ENCODE measurements around the gene SELENOP.

SELENOP gene

DNA sequence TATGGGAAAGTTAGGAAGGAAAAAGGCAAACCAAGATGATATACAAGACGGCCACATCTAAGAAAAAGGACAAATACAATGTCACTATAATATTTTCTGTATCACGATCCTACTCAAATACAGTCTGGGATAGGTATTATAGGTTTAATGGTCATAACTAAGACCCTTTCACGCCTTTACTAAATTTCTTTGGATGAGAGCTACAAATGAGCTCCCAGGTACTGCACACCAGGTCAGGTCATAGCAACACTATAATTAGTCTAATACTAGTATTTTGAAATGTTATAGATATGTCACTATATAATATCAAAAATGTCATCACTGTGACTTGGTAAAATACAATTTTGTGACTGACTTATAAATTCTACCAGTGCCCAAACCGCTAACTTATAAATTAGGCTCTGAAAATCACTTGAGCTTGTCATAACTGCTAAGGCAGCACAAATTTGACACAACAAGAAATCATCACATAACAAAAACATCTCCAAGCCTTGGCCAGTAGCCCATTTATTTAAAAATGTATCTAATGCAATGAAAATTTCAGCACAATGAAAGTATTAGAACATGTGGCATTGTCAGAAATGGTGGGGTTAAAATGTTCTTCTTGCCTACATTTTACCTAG, 6.9 kb downstream of the SELENOP start:
- no peak overlapping the region for H3K4me3 ChIP-seq (ENCODE audit: low read depth, low read length)
- no peak for DNase-seq (ENCODE audit: low read depth)
- TF ChIP-seq CTCF (IDR thresholded peaks at IDR 0.05; ENCODE audit: control insufficient read depth, extremely low read depth, insufficient read depth) = no peak

GRCh38 chr5:42801516-42802166, 10.1 kb downstream of the SELENOP start:
- DNase-seq (ENCODE audit: low read depth) = no peak
- no peak for TF ChIP-seq CTCF (IDR thresholded peaks at IDR 0.05; ENCODE audit: control insufficient read depth, extremely low read depth, insufficient read depth)
- H3K4me3 ChIP-seq (ENCODE audit: low read depth, low read length) = no peak overlapping the region

GRCh38 chr5:42800748-42801330, 10.9 kb downstream of the SELENOP start:
- DNase-seq (ENCODE audit: low read depth) = no peak
- H3K4me3 ChIP-seq (ENCODE audit: low read depth, low read length) = no peak overlapping the region
- no peak for TF ChIP-seq CTCF (IDR thresholded peaks at IDR 0.05; ENCODE audit: control insufficient read depth, extremely low read depth, insufficient read depth)

- no peak for TF ChIP-seq CTCF (IDR thresholded peaks at IDR 0.05; ENCODE audit: control insufficient read depth, extremely low read depth, insufficient read depth)
- DNase-seq (ENCODE audit: low read depth) = no peak
- H3K4me3 ChIP-seq (ENCODE audit: low read depth, low read length) = no peak overlapping the region
Observed at GRCh38 chr5:42799668-42800114, 12.0 kb downstream of the SELENOP start.

GRCh38 chr5:42799241-42799608, 12.5 kb downstream of the SELENOP start:
- H3K4me3 ChIP-seq (ENCODE audit: low read depth, low read length) = no peak overlapping the region
- no peak for DNase-seq (ENCODE audit: low read depth)
- no peak for TF ChIP-seq CTCF (IDR thresholded peaks at IDR 0.05; ENCODE audit: control insufficient read depth, extremely low read depth, insufficient read depth)

DNA sequence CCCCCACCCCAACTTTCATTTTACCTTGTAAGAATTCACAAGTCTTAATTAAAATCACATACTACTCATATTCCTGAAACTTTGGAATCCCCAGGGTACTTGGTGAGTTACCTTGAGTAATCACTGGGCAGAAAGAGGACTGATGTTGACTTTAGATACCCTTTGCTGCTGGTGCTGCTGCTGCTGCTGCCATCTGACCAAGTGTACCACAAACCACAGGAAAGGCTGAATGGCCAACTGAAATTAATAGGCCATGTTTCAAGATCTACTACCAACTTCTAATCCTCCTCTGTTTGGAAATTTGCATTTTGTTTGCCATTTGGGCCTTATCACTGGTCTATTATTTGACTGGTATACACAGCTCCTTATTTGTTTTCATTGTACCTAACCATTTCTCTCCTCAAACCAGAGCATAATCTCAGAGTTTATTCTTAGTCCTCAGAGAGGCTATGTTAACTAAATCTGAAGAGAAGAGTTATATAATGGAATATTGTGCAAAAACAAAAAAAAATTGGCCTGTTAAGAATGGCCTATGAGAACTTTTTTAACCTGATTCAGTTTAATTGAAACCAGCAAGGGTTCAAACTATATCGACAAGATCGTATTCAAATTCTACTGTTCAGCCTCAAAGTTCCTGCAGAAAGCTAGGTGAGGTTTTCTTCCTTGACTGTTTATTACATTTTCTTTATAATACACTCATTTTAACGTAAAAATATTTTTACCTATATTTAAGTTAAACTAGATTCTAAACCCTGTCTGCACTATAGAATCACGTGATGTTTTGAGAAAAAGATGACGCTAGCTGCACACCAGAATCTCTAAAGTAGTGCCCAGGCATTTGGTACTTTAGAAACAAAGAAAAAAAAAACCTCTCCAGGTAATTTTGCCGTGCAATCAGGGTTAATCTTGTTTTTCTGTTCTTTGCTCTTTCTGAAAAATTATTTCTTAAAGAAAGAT, 13.1 kb downstream of the SELENOP start:
- TF ChIP-seq CTCF (IDR thresholded peaks at IDR 0.05; ENCODE audit: control insufficient read depth, extremely low read depth, insufficient read depth) = no peak
- no peak for DNase-seq (ENCODE audit: low read depth)
- H3K4me3 ChIP-seq (ENCODE audit: low read depth, low read length) = no peak overlapping the region

Measured in LNCaP clone FGC (cell line).